SK-N-SH treated with all-trans-retinoic acid at 6 μM for 48 hours (cell line): ENCODE results near the gene CXCL17.

Experiments used
- ATAC-seq: fragments of 200-7000 bp; cut with Tn5 transposase; 3 replicates; pipeline ENCODE4 v1.9.1; 2020; ENCODE audit warnings: mild to moderate bottlenecking, moderate library complexity
- ARNTL ChIP-seq: fragments of 450-650 bp; formaldehyde crosslinking; IDR thresholded peaks from 2 replicates; pipeline ENCODE4 v1.5.0; 2020; ENCODE audit warnings: low read depth, mild to moderate bottlenecking, moderate library complexity, borderline replicate concordance
- BACH2 ChIP-seq: fragments of 250-450 bp; sonication (Bioruptor Pico); IDR thresholded peaks from 2 replicates; pipeline ENCODE4 v1.9.0; 2021; ENCODE audit warnings: mild to moderate bottlenecking, borderline replicate concordance
- CSDC2 ChIP-seq: fragments of 250-450 bp; sonication (Bioruptor Pico); IDR thresholded peaks from 2 replicates; pipeline ENCODE4 v1.5.0; 2020; ENCODE audit warnings: mild to moderate bottlenecking, moderate library complexity
- ESRRG ChIP-seq: fragments of 250-450 bp; sonication (Bioruptor Pico); IDR thresholded peaks from 2 replicates; pipeline ENCODE4 v1.6.1; 2021; ENCODE audit warnings: mild to moderate bottlenecking
- GLIS3 ChIP-seq: fragments of 250-450 bp; sonication (Bioruptor Pico); IDR thresholded peaks from 2 replicates; pipeline ENCODE4 v1.5.0; 2020; ENCODE audit warnings: mild to moderate bottlenecking, moderate library complexity
- PPARA ChIP-seq: fragments of 250-450 bp; sonication (Bioruptor Pico); IDR thresholded peaks from 2 replicates; pipeline ENCODE4 v1.5.0; 2020; ENCODE audit warnings: mild to moderate bottlenecking, borderline replicate concordance
- RARB ChIP-seq: fragments of 250-450 bp; sonication (Bioruptor Pico); IDR thresholded peaks from 2 replicates; pipeline ENCODE4 v1.8.0; 2021; ENCODE audit warnings: mild to moderate bottlenecking, moderate library complexity
- SNAI2 ChIP-seq: fragments of 250-450 bp; sonication (Bioruptor Pico); IDR thresholded peaks from 2 replicates; pipeline ENCODE4 v1.5.0; 2020; ENCODE audit warnings: mild to moderate bottlenecking, moderate library complexity
- TCF4 ChIP-seq: fragments of 250-450 bp; sonication (Bioruptor Pico); IDR thresholded peaks from 2 replicates; pipeline ENCODE4 v1.8.0; 2021; ENCODE audit warnings: mild to moderate bottlenecking, moderate library complexity, borderline replicate concordance
- TOX ChIP-seq: fragments of 250-450 bp; sonication (Bioruptor Pico); IDR thresholded peaks from 2 replicates; pipeline ENCODE4 v1.8.0; 2021; ENCODE audit warnings: mild to moderate bottlenecking, moderate library complexity, borderline replicate concordance
- ZC3H10 ChIP-seq: fragments of 250-450 bp; sonication (Bioruptor Pico); IDR thresholded peaks from 2 replicates; pipeline ENCODE4 v1.5.1; 2021; ENCODE audit warnings: mild to moderate bottlenecking, moderate library complexity
- ZFP3 ChIP-seq: fragments of 250-450 bp; sonication (Bioruptor Pico); IDR thresholded peaks from 2 replicates; pipeline ENCODE4 v1.5.0; 2020; ENCODE audit warnings: mild to moderate bottlenecking, moderate library complexity
- ZFP30 ChIP-seq: fragments of 450-650 bp; formaldehyde crosslinking; IDR thresholded peaks from 2 replicates; pipeline ENCODE4 v1.5.0; 2022; ENCODE audit warnings: mild to moderate bottlenecking, moderate library complexity
- ZNF565 ChIP-seq: fragments of 450-650 bp; formaldehyde crosslinking; conservative IDR thresholded peaks from 2 replicates; pipeline ENCODE4 v1.5.0; 2020; ENCODE audit warnings: low read depth, mild to moderate bottlenecking, moderate library complexity
- ZNF70 ChIP-seq: fragments of 450-650 bp; formaldehyde crosslinking; IDR thresholded peaks from 2 replicates; pipeline ENCODE4 v1.5.0; 2020; ENCODE audit warnings: mild to moderate bottlenecking, moderate library complexity
- ZNF8 ChIP-seq: fragments of 450-650 bp; formaldehyde crosslinking; IDR thresholded peaks from 2 replicates; pipeline ENCODE4 v1.5.0; 2020; ENCODE audit warnings: mild to moderate bottlenecking, moderate library complexity
- TF ChIP-seq, protein P1 (sequence below): fragments of 250-450 bp; sonication (Bioruptor Pico); IDR thresholded peaks from 2 replicates; pipeline ENCODE4 v1.5.0; 2020; ENCODE audit warnings: mild to moderate bottlenecking, moderate library complexity
- TF ChIP-seq, protein P2 (sequence below): fragments of 250-450 bp; sonication (Bioruptor Pico); IDR thresholded peaks from 2 replicates; pipeline ENCODE4 v1.5.1; 2021; ENCODE audit warnings: mild to moderate bottlenecking, moderate library complexity
- TF ChIP-seq, protein P3 (sequence below): fragments of 250-450 bp; sonication (Bioruptor Pico); IDR thresholded peaks from 2 replicates; pipeline ENCODE4 v1.8.0; 2020; ENCODE audit warnings: mild to moderate bottlenecking, moderate library complexity, borderline replicate concordance
- TF ChIP-seq, protein P4 (sequence below): fragments of 250-450 bp; sonication (Bioruptor Pico); IDR thresholded peaks from 2 replicates; pipeline ENCODE4 v1.5.1; 2020; ENCODE audit warnings: low read depth, mild to moderate bottlenecking, moderate library complexity
- TF ChIP-seq, protein P5 (sequence below): fragments of 250-450 bp; sonication (Bioruptor Pico); IDR thresholded peaks from 2 replicates; pipeline ENCODE4 v1.8.0; 2021; ENCODE audit warnings: low read depth, mild to moderate bottlenecking, moderate library complexity, borderline replicate concordance

CXCL17 gene

DNA sequence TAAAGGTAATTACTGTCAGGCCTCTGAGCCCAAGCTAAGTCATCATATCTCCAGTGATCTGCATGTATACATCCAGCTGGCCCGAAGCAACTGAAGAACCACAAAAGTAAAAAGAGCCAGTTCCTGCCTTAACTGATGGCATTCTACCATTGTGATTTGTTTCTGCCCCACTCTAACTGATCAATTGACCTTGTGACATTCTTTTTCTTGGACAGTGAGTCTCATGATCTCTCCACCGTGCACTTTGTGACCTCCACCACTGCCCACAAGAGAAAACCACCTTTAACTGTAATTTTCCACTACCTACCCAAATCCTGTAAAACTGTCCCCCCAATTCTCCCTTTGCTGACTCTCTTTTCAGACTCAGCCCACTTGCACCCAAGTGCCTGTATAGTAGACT is 17.2 kb upstream of the CXCL17 start:
- TF ChIP-seq RARB: no peak
- no peak for TF ChIP-seq PPARA (CRISPR knock-in tag)
- TF ChIP-seq TCF4 (CRISPR knock-in tag): no peak
- TF ChIP-seq TOX: no peak
- no peak for TF ChIP-seq CSDC2 (CRISPR knock-in tag)
- TF ChIP-seq, protein P1, sequence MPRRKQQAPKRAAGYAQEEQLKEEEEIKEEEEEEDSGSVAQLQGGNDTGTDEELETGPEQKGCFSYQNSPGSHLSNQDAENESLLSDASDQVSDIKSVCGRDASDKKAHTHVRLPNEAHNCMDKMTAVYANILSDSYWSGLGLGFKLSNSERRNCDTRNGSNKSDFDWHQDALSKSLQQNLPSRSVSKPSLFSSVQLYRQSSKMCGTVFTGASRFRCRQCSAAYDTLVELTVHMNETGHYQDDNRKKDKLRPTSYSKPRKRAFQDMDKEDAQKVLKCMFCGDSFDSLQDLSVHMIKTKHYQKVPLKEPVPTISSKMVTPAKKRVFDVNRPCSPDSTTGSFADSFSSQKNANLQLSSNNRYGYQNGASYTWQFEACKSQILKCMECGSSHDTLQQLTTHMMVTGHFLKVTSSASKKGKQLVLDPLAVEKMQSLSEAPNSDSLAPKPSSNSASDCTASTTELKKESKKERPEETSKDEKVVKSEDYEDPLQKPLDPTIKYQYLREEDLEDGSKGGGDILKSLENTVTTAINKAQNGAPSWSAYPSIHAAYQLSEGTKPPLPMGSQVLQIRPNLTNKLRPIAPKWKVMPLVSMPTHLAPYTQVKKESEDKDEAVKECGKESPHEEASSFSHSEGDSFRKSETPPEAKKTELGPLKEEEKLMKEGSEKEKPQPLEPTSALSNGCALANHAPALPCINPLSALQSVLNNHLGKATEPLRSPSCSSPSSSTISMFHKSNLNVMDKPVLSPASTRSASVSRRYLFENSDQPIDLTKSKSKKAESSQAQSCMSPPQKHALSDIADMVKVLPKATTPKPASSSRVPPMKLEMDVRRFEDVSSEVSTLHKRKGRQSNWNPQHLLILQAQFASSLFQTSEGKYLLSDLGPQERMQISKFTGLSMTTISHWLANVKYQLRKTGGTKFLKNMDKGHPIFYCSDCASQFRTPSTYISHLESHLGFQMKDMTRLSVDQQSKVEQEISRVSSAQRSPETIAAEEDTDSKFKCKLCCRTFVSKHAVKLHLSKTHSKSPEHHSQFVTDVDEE: no peak
- no peak for ATAC-seq

DNA sequence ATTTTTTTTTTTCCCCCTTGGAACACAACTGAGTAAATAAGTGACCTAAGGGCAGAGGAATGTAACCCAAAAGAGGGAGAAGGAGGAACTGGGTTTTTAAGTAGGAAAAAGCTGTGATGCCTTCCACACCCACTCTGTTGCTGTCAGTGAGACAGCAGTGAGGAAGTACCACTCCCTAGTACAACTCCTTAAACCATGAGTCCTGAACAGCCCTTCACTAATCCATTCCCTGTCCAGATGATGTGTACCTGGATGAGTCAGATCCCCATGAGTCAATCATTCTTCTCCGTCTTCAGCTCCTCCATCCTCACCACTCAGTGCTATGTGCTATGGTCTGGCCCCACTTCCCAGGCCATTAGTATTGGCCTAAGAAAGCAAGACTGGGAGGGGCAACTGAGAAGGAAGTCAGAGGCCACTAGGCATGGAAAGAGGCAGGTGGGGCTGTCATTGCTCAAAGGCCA is 12.9 kb upstream of the CXCL17 start:
- TF ChIP-seq ZC3H10 (CRISPR knock-in tag): no peak
- no peak for TF ChIP-seq ZFP30
- TF ChIP-seq, protein P2, sequence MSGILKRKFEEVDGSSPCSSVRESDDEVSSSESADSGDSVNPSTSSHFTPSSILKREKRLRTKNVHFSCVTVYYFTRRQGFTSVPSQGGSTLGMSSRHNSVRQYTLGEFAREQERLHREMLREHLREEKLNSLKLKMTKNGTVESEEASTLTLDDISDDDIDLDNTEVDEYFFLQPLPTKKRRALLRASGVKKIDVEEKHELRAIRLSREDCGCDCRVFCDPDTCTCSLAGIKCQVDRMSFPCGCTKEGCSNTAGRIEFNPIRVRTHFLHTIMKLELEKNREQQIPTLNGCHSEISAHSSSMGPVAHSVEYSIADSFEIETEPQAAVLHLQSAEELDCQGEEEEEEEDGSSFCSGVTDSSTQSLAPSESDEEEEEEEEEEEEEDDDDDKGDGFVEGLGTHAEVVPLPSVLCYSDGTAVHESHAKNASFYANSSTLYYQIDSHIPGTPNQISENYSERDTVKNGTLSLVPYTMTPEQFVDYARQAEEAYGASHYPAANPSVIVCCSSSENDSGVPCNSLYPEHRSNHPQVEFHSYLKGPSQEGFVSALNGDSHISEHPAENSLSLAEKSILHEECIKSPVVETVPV (CRISPR knock-in tag): no peak
- TF ChIP-seq ESRRG (CRISPR knock-in tag): no peak
- no peak for ATAC-seq

DNA sequence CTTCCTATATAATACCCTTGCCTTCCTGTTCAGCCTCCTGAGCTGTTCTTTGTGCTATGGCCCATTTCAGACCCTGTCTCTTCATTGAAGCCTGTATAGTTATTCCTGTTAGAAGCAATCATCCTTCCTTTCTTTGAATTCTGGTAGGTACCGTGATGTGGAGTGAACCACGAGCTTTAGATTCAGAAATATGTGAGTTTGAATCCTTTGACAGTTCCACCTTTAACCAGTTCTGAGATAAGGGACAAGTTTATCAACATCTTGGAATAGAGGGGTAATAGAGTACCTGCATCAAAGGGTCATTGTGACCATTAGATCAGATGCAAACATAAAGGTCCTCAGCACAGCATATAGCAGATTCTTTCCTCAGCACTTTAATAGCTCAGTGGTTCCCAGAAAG is 12.3 kb upstream of the CXCL17 start:
- TF ChIP-seq, protein P3, sequence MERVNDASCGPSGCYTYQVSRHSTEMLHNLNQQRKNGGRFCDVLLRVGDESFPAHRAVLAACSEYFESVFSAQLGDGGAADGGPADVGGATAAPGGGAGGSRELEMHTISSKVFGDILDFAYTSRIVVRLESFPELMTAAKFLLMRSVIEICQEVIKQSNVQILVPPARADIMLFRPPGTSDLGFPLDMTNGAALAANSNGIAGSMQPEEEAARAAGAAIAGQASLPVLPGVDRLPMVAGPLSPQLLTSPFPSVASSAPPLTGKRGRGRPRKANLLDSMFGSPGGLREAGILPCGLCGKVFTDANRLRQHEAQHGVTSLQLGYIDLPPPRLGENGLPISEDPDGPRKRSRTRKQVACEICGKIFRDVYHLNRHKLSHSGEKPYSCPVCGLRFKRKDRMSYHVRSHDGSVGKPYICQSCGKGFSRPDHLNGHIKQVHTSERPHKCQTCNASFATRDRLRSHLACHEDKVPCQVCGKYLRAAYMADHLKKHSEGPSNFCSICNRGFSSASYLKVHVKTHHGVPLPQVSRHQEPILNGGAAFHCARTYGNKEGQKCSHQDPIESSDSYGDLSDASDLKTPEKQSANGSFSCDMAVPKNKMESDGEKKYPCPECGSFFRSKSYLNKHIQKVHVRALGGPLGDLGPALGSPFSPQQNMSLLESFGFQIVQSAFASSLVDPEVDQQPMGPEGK (CRISPR knock-in tag): no peak
- TF ChIP-seq TOX (no peak), ZNF8 (no peak), ZFP3 (no peak), BACH2 (CRISPR knock-in tag) (no peak), CSDC2 (CRISPR knock-in tag) (no peak), GLIS3 (CRISPR knock-in tag) (no peak), SNAI2 (CRISPR knock-in tag) (no peak), ZFP30 (no peak), ARNTL (no peak), ZNF565 (CRISPR knock-in tag) (no peak), ZNF70 (no peak), TCF4 (CRISPR knock-in tag) (no peak), ZC3H10 (CRISPR knock-in tag) (no peak), RARB (no peak), PPARA (CRISPR knock-in tag) (no peak)
- TF ChIP-seq, protein P2 (CRISPR knock-in tag): no peak
- TF ChIP-seq, protein P4, sequence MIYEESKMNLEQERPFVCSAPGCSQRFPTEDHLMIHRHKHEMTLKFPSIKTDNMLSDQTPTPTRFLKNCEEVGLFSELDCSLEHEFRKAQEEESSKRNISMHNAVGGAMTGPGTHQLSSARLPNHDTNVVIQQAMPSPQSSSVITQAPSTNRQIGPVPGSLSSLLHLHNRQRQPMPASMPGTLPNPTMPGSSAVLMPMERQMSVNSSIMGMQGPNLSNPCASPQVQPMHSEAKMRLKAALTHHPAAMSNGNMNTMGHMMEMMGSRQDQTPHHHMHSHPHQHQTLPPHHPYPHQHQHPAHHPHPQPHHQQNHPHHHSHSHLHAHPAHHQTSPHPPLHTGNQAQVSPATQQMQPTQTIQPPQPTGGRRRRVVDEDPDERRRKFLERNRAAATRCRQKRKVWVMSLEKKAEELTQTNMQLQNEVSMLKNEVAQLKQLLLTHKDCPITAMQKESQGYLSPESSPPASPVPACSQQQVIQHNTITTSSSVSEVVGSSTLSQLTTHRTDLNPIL (CRISPR knock-in tag): no peak
- TF ChIP-seq, protein P5, sequence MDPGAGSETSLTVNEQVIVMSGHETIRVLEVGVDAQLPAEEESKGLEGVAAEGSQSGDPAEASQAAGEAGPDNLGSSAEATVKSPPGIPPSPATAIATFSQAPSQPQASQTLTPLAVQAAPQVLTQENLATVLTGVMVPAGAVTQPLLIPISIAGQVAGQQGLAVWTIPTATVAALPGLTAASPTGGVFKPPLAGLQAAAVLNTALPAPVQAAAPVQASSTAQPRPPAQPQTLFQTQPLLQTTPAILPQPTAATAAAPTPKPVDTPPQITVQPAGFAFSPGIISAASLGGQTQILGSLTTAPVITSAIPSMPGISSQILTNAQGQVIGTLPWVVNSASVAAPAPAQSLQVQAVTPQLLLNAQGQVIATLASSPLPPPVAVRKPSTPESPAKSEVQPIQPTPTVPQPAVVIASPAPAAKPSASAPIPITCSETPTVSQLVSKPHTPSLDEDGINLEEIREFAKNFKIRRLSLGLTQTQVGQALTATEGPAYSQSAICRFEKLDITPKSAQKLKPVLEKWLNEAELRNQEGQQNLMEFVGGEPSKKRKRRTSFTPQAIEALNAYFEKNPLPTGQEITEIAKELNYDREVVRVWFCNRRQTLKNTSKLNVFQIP (CRISPR knock-in tag): no peak
- ATAC-seq: no peak
